ENCODE measurements around the gene C13orf42. TPM values are rescaled to one million over a fixed set of nuclear protein-coding genes. Genes with fewer than 3 reads are reported as not detected.

The C13orf42 gene
- polyA plus RNA-seq, 1 donor from 2014 or later, result not detected

DNA sequence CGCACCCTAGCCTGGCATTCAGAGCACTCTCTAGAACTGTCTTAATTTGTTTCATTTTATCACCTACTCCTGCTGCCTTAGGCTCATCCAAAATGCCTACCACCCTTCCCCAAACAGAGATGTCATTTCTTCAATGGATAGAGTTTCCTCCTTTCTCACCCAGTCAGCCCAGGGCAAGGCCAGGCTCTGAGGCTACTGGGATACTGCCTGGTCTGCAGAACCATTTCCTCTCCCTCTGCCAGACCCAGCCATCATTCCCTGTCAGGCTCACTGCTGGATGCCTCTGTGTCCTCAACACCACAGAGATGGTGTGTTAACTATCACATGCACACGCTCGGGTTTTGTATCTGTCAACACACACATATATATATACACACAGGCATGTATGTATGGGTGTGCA, 47.2 kb downstream of the C13orf42 start:
- Mint-ChIP-seq H3K27ac (no peak overlapping the region), H3K9me3 (no peaks in the 10 kb centered on the region), H3K36me3 (peaks cover 2% of the 10 kb centered on the region), H3K4me1 (peaks cover 0 to 2% (median 0%) of the 10 kb centered on the region in 3 donors), H3K4me3 (no peak overlapping the region), H3K27me3 (peaks cover 17% of the 10 kb centered on the region)

DNA sequence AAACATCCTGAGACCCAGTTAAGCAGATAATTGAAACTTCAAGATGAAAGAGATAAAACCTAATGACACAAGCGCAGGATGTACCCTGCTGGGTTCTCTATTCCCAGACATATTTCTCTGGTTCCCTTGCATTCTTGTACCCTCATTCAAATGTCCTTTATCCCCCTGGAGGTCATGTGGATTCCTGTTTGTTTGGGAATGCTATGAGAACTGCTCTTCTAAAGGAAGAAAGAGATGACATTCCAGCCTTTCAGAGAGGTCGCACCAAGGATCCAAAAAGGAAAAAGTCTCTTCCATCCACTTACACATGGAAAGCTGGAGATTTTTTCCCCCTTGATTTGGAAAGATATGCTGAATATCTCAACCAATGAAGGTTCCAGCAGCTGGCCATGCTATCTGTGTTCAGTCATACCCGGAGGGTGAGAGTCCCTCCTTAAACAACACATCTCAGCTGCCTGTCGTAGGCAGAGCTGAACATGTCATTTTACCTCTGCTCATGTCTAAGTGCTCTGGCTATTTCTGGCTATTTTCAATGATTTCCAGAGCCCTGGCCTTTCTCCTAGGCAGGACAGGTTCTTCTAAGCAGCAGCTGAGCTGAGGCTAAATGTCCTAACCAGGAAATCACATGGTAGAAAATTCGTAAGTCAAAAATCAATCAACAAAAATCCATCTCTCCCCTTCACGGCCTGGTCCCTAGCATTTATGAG, 52.5 kb downstream of the C13orf42 start:
- Mint-ChIP-seq H3K9me3 (peaks cover 0 to 4% (median 0%) of the 10 kb centered on the region in 3 donors), H3K4me3 (no peak overlapping the region), H3K4me1 (no peaks in the 10 kb centered on the region), H3K27me3 (no peaks in the 10 kb centered on the region), H3K27ac (no peak overlapping the region), H3K36me3 (no peaks in the 10 kb centered on the region)

DNA sequence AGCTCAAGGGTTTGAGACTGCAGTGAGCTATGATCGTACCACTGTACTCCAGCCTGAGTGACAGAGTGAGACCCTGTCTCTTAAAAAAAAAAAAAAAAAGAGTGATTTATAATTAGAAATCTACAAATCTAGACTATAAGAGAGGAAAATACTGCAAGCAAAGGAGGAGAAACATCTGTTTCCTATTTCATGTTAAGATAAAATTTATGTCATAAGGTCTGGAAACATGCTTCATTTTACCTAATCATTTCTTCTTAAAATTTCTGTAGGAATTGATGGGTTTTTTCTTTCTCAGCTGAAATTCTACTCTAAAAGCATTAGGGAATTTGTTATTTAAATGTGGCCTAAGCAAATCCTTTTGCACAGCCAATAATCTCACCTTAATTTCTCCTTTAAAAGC, 53.2 kb downstream of the C13orf42 start:
- Mint-ChIP-seq H3K36me3 (no peaks in the 10 kb centered on the region), H3K27ac (no peak overlapping the region), H3K9me3 (peaks cover 0 to 4% (median 0%) of the 10 kb centered on the region in 3 donors), H3K27me3 (no peaks in the 10 kb centered on the region), H3K4me3 (no peak overlapping the region), H3K4me1 (no peaks in the 10 kb centered on the region)

DNA sequence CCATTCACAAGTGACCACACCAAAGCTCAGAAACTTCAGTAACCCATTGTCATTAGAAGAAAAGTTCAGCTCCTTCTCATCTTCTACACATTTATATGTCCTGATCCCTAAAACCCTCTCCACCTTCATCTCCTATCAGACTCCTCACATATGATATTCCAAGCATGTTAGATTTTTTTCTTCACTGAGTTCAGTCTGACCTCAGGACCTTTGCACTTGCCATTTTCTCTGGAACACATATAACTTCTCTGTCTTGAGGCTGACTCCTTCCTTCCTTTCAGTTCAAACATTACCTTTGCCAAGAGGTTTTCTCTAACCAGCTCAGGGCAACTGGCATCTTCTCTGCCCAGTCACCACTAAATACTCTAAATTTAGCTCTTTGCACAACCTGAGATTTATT, 54.1 kb downstream of the C13orf42 start:
- Mint-ChIP-seq H3K27ac (no peak overlapping the region), H3K27me3 (no peaks in the 10 kb centered on the region)

DNA sequence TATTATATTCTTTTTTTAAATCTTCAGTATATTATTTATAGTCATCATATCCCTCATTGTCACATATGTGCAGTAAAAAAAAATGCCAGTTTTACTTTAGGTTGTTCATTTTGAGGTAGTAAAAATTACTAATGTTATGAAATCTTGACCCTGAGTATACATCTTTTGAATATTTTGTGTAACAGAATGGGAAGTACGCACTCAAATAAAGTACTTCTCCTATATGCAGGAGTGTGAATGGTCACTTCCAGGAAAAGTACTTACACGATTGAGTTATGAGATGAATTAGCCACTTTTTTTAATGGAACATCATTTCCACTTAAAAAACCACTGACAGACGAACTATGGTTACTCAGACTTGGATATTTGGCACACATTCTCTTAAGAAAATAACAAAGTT, 58.5 kb downstream of the C13orf42 start:
- peaks cover 7% of the 10 kb centered on the region for H3K27me3 Mint-ChIP-seq
- no peak overlapping the region for H3K27ac Mint-ChIP-seq
- H3K36me3 Mint-ChIP-seq, result no peaks in the 10 kb centered on the region
- peaks cover 0 to 4% (median 4%) of the 10 kb centered on the region in 3 donors for H3K9me3 Mint-ChIP-seq
- H3K4me1 Mint-ChIP-seq, result no peaks in the 10 kb centered on the region
- no peak overlapping the region for H3K4me3 Mint-ChIP-seq

More for the DNA sequence above, 54.1 kb downstream of the C13orf42 start:
- Mint-ChIP-seq H3K4me3 (no peak overlapping the region), H3K36me3 (no peaks in the 10 kb centered on the region), H3K4me1 (no peaks in the 10 kb centered on the region), H3K9me3 (peaks cover 0 to 4% (median 0%) of the 10 kb centered on the region in 3 donors)

DNA sequence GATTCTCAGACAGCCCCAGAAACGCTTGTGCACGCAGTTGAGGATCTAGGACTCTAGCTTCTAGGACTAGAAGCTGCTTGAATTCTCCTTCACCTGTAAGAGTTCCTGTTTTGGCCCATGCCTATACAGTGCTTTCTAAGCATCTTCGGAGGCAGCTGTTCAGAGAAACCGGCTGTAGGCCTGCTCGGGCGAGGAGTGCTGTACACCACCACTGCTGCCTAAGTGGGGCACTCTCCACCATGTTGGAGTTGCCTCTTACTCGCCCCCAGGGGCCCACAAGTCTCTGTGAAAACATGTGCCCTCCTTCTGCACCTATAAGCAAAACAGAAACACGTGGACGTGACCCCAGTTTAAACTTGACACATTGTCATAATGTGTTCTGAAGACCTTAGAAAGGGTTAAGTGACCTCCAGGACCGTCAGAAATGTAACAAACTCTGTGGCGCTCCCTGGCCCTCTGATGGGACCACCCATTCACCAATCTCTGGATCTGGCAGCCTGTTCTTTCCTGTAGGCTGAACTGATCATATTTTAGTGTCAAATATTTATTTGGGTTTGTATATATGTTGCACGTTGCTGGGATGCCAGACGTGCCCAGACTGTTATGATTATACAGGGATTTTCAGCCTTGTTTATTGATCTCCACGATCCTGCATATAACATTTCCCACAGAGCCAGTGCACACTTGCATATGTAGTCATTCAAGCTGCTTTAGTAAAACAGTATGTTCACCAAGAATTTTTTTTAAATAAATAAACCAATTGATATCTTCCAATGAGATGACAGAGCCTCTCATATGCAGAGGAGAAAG, 60.8 kb downstream of the C13orf42 start:
- Mint-ChIP-seq H3K4me3 (no peak overlapping the region), H3K4me1 (no peaks in the 10 kb centered on the region), H3K36me3 (no peaks in the 10 kb centered on the region), H3K27me3 (peaks cover 7% of the 10 kb centered on the region), H3K27ac (no peak overlapping the region), H3K9me3 (peaks cover 0 to 4% (median 0%) of the 10 kb centered on the region in 3 donors)

DNA sequence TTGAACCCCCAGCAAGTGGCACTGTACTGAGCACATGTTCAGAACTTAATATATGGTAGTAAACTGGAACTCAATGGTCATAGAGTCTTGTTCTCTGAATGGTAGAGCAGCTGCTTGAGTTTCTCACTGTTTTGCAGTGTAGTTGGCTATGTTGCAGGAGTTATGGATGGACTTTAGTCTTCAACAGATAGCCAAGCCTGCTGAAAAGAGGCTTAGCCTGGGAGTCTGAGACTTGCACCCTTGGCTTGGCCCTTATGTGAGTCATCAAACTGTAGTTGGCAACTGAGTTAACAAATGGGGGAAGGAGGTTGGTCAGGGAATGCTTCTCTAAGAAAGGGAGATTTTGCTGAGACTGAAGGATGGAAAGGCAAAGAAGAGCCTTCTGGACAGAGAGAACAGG, 62.5 kb downstream of the C13orf42 start:
- Mint-ChIP-seq H3K4me3 (no peak overlapping the region), H3K27me3 (peaks cover 8% of the 10 kb centered on the region), H3K9me3 (peaks cover 0 to 4% (median 0%) of the 10 kb centered on the region in 3 donors), H3K4me1 (no peaks in the 10 kb centered on the region), H3K27ac (peak overlapping the region in 1 of 3 donors; percentile 1), H3K36me3 (no peaks in the 10 kb centered on the region)

DNA sequence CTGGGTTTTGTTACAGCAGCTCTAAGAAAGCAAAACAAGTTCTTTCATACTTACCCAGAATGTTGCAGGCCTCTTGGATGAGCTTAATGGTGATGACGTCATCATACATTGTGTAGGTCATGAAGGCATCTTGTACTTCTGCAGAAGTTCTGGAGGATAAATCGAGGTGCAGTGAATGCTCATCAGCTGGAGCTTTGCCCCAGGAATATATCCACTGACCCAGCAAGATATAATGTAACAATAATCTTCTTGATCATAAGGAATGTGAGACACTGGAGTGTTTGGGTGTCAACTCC, 63.0 kb downstream of the C13orf42 start:
- H3K36me3 Mint-ChIP-seq, result no peaks in the 10 kb centered on the region
- H3K9me3 Mint-ChIP-seq, result peaks cover 0 to 4% (median 0%) of the 10 kb centered on the region in 3 donors
- H3K4me3 Mint-ChIP-seq, result no peak overlapping the region
- H3K27me3 Mint-ChIP-seq, result peaks cover 8% of the 10 kb centered on the region
- no peaks in the 10 kb centered on the region for H3K4me1 Mint-ChIP-seq
- H3K27ac Mint-ChIP-seq, result no peak overlapping the region

DNA sequence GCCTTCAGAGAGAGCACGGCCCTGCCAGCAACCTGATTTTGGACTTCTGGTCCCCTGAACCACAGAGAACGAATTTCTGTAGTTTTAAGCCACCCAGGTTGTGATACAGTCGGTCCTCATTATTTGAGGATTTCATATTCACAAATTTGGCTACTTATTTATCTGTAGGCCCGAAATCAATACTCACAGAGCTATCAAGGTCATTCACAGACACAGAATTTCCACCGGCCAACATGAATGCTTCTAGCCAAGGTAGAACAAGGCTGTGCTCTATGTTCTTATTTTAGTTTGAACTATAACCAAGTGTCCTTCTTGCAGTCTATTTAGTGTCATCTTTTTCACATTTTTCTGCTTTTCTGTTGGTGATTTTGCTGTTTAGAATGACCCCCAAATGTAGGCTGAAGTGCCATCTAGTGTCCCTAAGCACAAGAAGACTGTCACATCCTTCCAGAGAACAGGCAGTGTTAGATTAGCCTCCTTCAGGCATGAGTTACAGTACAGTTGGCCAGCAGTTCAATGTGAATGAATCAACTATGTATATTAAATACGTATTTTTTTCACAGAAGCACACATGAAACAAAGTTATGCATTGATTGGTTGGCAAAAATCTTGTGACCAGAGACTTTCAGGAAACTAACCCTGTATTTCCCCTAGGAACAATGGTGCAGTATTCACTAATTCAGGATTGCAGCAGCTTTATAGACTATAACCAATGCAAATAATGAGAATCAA, 63.5 kb downstream of the C13orf42 start:
- peaks cover 8% of the 10 kb centered on the region for H3K27me3 Mint-ChIP-seq
- H3K4me1 Mint-ChIP-seq, result no peaks in the 10 kb centered on the region
- no peak overlapping the region for H3K4me3 Mint-ChIP-seq
- no peaks in the 10 kb centered on the region for H3K36me3 Mint-ChIP-seq
- H3K27ac Mint-ChIP-seq, result no peak overlapping the region
- peaks cover 0 to 4% (median 0%) of the 10 kb centered on the region in 3 donors for H3K9me3 Mint-ChIP-seq

DNA sequence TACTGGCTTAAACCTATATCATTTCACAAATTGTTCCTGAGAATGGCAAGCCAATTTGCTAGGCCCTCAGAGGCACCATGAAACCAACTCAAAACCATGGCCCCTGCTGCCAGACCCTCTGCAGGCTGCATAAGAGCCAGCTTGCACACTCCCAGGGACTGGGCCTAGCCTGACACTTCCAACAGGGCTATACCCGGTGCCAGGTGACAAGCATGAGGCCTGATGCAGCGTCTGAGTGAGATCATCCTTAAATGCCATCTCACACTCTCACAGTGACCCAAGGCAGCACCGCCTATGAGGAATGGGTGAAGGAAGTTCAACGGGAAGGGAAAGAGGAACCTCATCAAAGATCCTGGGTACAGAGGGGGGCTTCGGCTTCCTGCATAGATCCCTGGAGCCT, 65.6 kb downstream of the C13orf42 start:
- H3K27me3 Mint-ChIP-seq, result peaks cover 7% of the 10 kb centered on the region
- no peak overlapping the region for H3K27ac Mint-ChIP-seq
- H3K36me3 Mint-ChIP-seq, result no peaks in the 10 kb centered on the region
- no peaks in the 10 kb centered on the region for H3K4me1 Mint-ChIP-seq
- no peaks in the 10 kb centered on the region for H3K9me3 Mint-ChIP-seq
- H3K4me3 Mint-ChIP-seq, result no peak overlapping the region

DNA sequence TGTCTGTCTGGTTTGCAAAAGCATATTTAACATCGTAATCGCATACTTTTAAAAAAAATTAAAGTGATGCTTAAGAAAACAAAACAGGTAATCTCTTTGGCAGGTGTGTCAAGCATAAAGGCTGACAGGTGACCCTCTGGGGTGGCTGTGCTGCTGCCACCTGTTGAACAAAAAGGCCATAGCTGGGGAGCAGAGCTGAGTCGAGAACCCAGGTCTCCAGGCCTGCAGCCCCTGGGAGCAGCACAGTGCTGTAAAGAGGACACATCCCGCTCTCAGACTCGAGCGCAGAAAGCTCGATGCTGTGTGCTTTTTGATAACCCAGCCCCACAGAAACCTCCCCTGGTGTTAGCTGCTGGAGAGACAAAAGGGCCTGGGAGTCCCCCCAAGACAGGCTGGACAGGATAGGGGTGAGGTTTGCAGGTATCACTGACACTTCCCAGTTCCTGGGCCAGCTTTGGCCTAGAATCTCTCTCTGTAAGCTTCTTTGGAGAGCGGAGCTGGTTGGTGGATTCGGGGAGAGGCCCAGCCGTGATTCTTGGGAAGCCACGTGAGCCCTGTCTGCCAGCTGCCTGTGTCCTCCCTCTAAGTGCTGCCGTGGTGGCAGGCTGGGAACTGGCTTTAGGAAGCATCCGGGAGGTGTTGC, 66.9 kb downstream of the C13orf42 start:
- no peaks in the 10 kb centered on the region for H3K4me1 Mint-ChIP-seq
- H3K36me3 Mint-ChIP-seq, result no peaks in the 10 kb centered on the region
- no peaks in the 10 kb centered on the region for H3K9me3 Mint-ChIP-seq
- H3K27ac Mint-ChIP-seq, result no peak overlapping the region
- peaks cover 6% of the 10 kb centered on the region for H3K27me3 Mint-ChIP-seq
- no peak overlapping the region for H3K4me3 Mint-ChIP-seq

DNA sequence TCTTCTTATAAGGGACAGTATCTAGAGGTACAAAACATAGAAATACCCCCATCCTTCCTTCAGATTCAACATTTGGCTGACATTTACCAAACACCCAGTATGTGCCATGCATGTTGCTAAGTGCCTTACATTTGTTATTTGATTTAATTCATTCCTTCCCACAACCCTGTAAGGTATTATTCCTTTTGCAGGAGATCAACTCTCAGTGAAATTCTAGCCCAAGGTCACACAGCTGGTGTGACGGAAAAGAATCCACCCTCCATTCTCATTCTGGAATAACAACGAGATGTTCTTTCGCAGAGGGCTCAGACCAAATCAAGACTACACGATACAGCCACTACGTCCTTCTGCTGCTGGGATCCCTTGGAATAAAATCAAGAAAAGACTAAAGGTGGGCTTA, 67.8 kb downstream of the C13orf42 start:
- H3K4me1 Mint-ChIP-seq, result no peaks in the 10 kb centered on the region
- peaks cover 6% of the 10 kb centered on the region for H3K27me3 Mint-ChIP-seq
- H3K9me3 Mint-ChIP-seq, result no peaks in the 10 kb centered on the region
- H3K36me3 Mint-ChIP-seq, result no peaks in the 10 kb centered on the region
- no peak overlapping the region for H3K27ac Mint-ChIP-seq
- no peak overlapping the region for H3K4me3 Mint-ChIP-seq

DNA sequence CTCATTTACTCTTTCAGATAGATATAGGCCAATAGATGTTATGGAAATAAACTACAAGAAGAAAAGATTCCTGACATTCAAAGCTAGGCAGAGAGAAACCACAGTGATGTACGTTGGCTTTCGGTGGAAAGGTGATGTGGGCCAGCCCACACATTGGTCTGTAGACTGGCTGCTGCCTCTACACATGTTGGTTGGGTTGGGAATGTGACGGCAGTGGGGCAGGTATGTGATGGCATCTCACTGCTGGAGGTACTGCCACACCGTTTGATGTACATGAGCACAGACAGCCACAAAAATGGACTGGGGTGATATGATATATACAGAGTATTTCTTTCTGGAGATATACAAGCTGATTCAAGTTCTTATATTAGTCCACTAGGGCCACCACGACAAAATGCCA, 69.4 kb downstream of the C13orf42 start:
- Mint-ChIP-seq H3K4me3 (no peak overlapping the region), H3K27me3 (peaks cover 6% of the 10 kb centered on the region), H3K9me3 (no peaks in the 10 kb centered on the region), H3K36me3 (no peaks in the 10 kb centered on the region), H3K27ac (no peak overlapping the region), H3K4me1 (no peaks in the 10 kb centered on the region)

DNA sequence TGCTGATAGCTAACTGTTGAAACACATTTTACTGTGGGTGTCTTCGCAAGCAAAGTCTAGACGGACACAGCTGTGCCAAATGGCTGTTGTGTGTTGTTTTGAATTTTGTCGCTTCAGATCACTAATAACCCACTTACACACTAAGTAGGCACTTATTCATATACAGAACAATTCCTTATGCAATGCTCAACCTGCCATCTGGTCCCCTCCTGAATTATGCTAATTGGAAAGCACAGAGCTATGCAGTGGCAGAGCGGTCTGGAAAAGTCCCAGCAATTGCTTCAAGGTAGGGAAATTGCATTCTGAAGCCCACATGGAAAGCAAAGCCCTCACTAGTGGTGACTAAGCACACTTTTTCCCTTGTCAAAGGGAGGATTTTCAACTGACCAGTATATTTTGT, 69.9 kb downstream of the C13orf42 start:
- Mint-ChIP-seq H3K4me3 (no peak overlapping the region), H3K36me3 (no peaks in the 10 kb centered on the region), H3K9me3 (no peaks in the 10 kb centered on the region)

DNA sequence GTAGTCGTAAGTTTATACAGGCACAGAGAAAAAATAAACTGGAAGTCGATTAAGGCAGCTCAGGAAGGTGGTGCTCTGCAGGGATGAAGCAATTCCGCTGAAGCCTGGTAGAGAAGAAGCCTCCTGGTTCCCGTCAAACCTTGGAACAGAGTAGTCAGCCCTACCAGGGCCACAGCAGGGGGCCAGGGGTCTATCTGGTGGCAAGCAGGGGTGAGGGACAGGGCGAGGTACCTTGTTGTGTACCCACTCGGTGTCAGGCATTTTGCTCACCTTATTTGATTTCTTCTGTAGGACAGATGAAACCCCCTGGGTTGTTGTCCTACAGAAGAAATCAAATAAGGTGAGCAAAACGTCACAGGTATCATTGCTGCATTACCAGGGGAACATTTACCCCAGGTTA, 70.6 kb downstream of the C13orf42 start:
- no peak overlapping the region for H3K4me3 Mint-ChIP-seq
- H3K27ac Mint-ChIP-seq, result no peak overlapping the region
- no peaks in the 10 kb centered on the region for H3K4me1 Mint-ChIP-seq
- no peaks in the 10 kb centered on the region for H3K36me3 Mint-ChIP-seq
- no peaks in the 10 kb centered on the region for H3K9me3 Mint-ChIP-seq
- peaks cover 8% of the 10 kb centered on the region for H3K27me3 Mint-ChIP-seq

More for the DNA sequence above, 69.9 kb downstream of the C13orf42 start:
- Mint-ChIP-seq H3K27me3 (peaks cover 6% of the 10 kb centered on the region), H3K4me1 (no peaks in the 10 kb centered on the region), H3K27ac (no peak overlapping the region)

All from IgD-negative memory B cell (primary cell).